ENCODE data around the gene EFL1. TPM values are rescaled to one million over a fixed set of nuclear protein-coding genes. Genes with fewer than 3 reads are reported as not detected.

The EFL1 gene
- total RNA-seq, 1 donor, result 22.9 TPM

- no peak for TF ChIP-seq CTCF (IDR thresholded peaks at IDR 0.05; ENCODE audit: insufficient read depth, low read depth, low read length)
- DNase-seq (ENCODE audit: low read depth), result no peak
- no peak overlapping the region for H3K4me3 ChIP-seq (ENCODE audit: low read depth, low read length)
Measured at GRCh38 chr15:82113106-82113715, 149.3 kb downstream of the EFL1 start.

GRCh38 chr15:82111918-82112317 lies 150.6 kb downstream of the EFL1 start:
- no peak for TF ChIP-seq CTCF (IDR thresholded peaks at IDR 0.05; ENCODE audit: insufficient read depth, low read depth, low read length)
- no peak for DNase-seq (ENCODE audit: low read depth)
- no peak overlapping the region for H3K4me3 ChIP-seq (ENCODE audit: low read depth, low read length)

- no peak overlapping the region for H3K4me3 ChIP-seq (ENCODE audit: low read depth, low read length)
- DNase-seq (ENCODE audit: low read depth), result no peak
- TF ChIP-seq CTCF (IDR thresholded peaks at IDR 0.05; ENCODE audit: insufficient read depth, low read depth, low read length), result no peak
Measured at GRCh38 chr15:82110144-82110543, 152.4 kb downstream of the EFL1 start.

GRCh38 chr15:82108489-82109078 lies 153.9 kb downstream of the EFL1 start:
- H3K4me3 ChIP-seq (ENCODE audit: low read depth, low read length), result no peak overlapping the region
- peak; percentile 96 for TF ChIP-seq CTCF (IDR thresholded peaks at IDR 0.05; ENCODE audit: insufficient read depth, low read depth, low read length)
- peak; percentile 58 for DNase-seq (ENCODE audit: low read depth)

GRCh38 chr15:82106679-82107078 lies 155.9 kb downstream of the EFL1 start:
- TF ChIP-seq CTCF (IDR thresholded peaks at IDR 0.05; ENCODE audit: insufficient read depth, low read depth, low read length), result no peak
- no peak for DNase-seq (ENCODE audit: low read depth)
- no peak overlapping the region for H3K4me3 ChIP-seq (ENCODE audit: low read depth, low read length)

GRCh38 chr15:82105451-82106215 lies 156.9 kb downstream of the EFL1 start:
- no peak overlapping the region for H3K4me3 ChIP-seq (ENCODE audit: low read depth, low read length)
- no peak for TF ChIP-seq CTCF (IDR thresholded peaks at IDR 0.05; ENCODE audit: insufficient read depth, low read depth, low read length)
- peak; percentile 34 for DNase-seq (ENCODE audit: low read depth)
